Prostate gland (tissue), 2 donors: Measurements from ENCODE around the gene DEK.

Source experiments
- POLR2A ChIP-seq: fragments of 450-650 bp; IDR thresholded peaks from one replicate; pipeline ENCODE4 v1.6.1; 2016; ENCODE audit warnings: antibody characterized with exemption, mild to moderate bottlenecking
- POLR2AphosphoS5 ChIP-seq: sonication (generic); formaldehyde crosslinking; IDR thresholded peaks from one replicate; pipeline ENCODE4 v1.6.1; 2017; ENCODE audit warnings: antibody characterized with exemption
- TF ChIP-seq, protein P1 (sequence below), 4 experiments: fragments of 200-600 bp in 2 of 4; fragments of 450-650 bp in 2 of 4; sonication (generic) in 2 of 4; IDR thresholded peaks; 1 replicate in 3 of 4; 2 replicates in 1 of 4; pipeline ENCODE4 v1.5.1; 2016 to 2019; ENCODE audit warnings: antibody characterized with exemption in 4 of 4, mild to moderate bottlenecking in 2 of 4, moderate library complexity in 2 of 4

DNA sequence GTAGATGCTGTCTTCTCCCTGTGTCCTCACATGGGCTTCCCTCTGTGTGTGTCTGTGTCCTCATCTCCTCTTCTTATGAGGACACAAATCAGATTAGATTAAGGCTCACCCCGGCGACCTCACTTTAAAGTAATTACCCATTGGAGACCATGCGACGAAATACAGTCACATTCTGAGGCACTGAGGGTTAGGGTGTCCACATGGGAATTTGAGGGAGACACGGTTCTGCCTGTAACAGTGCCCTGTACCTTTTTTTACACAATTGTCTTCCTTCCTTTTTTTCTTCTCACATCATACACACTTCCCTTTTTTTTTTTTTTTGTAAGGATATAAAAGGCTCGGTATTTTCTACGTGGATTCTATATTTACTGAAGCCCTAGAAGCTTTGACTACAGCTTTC is 48.9 kb downstream of the DEK start:
- TF ChIP-seq, protein P1, sequence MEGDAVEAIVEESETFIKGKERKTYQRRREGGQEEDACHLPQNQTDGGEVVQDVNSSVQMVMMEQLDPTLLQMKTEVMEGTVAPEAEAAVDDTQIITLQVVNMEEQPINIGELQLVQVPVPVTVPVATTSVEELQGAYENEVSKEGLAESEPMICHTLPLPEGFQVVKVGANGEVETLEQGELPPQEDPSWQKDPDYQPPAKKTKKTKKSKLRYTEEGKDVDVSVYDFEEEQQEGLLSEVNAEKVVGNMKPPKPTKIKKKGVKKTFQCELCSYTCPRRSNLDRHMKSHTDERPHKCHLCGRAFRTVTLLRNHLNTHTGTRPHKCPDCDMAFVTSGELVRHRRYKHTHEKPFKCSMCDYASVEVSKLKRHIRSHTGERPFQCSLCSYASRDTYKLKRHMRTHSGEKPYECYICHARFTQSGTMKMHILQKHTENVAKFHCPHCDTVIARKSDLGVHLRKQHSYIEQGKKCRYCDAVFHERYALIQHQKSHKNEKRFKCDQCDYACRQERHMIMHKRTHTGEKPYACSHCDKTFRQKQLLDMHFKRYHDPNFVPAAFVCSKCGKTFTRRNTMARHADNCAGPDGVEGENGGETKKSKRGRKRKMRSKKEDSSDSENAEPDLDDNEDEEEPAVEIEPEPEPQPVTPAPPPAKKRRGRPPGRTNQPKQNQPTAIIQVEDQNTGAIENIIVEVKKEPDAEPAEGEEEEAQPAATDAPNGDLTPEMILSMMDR (IDR thresholded peaks at IDR 0.05): no peak
- no peak for TF ChIP-seq POLR2A
- TF ChIP-seq POLR2AphosphoS5: no peak
